B cell (primary cell): ENCODE measurements around the gene TBCC. TPM values are rescaled to one million over a fixed set of nuclear protein-coding genes. Genes with fewer than 3 reads are reported as not detected.

Experiments
- ATAC-seq: fragments of 200-7000 bp; cut with Tn5 transposase; one replicate; pipeline ENCODE4 v1.10.0; 2021; ENCODE audit warnings: low read depth, mild to moderate bottlenecking, moderate number of reproducible peaks, moderate library complexity
- CTCF ChIA-PET: fragments of 350-600 bp; sonication (Branson Sonifier 250); formaldehyde crosslinking; loops from one replicate; lab custom pipeline; 2021; ENCODE audit warnings: antibody characterized with exemption, inconsistent platforms; lab: Charles Lee
- POLR2A ChIA-PET: fragments of 350-600 bp; sonication (Branson Sonifier 250); formaldehyde crosslinking; loops from one replicate; lab custom pipeline; 2021; ENCODE audit warnings: antibody characterized with exemption; lab: Charles Lee
- DNase-seq: peaks from one replicate; pipeline ENCODE4 v3.0.0; 2013
- H2AFZ ChIP-seq: 2 replicates; pipeline ENCODE4 v1.6.1; 2012; ENCODE audit warnings: mild to moderate bottlenecking, low read depth, low read length; ENCODE audit not compliant: insufficient read depth, poor library complexity, severe bottlenecking
- H3K27ac ChIP-seq, 2 donors: 1 replicate in 1 of 2; 2 replicates in 1 of 2; pipeline ENCODE4 v1.5.1; 2012 to 2013; ENCODE audit warnings: low read length in 2 of 2, mild to moderate bottlenecking in 2 of 2, moderate library complexity in 1 of 2
- H3K27me3 ChIP-seq, 4 experiments: fragments of 200-600 bp in 1 of 4; sonication (generic) in 1 of 4; replicated peaks in 1 of 4; 1 replicate in 2 of 4; 2 replicates in 2 of 4; pipeline versions ENCODE4 v1.6.1 to v1.7.0; 2013 to 2016; ENCODE audit warnings: low read length in 3 of 4, mild to moderate bottlenecking in 2 of 4, mixed read lengths in 1 of 4, moderate library complexity in 1 of 4; ENCODE audit not compliant: insufficient read depth in 4 of 4, control insufficient read depth in 3 of 4; ENCODE audit errors: control extremely low read depth in 1 of 4
- H3K36me3 ChIP-seq, 2 experiments: replicated peaks in 1 of 2; 1 replicate in 1 of 2; 2 replicates in 1 of 2; pipeline versions ENCODE4 v1.6.1 to v1.7.1; 2013; ENCODE audit warnings: low read length in 1 of 2; ENCODE audit not compliant: insufficient read depth in 2 of 2, control insufficient read depth in 1 of 2; ENCODE audit errors: control extremely low read depth in 1 of 2, extremely low read depth in 1 of 2
- H3K4me1 ChIP-seq, 2 donors: fragments of 200-600 bp in 1 of 2; sonication (generic) in 1 of 2; 1 replicate in 1 of 2; 2 replicates in 1 of 2; pipeline versions ENCODE4 v1.5.1 to v1.6.1; 2013 to 2017; ENCODE audit warnings: low read length in 2 of 2; ENCODE audit not compliant: control insufficient read depth in 2 of 2, insufficient read depth in 2 of 2
- H3K4me2 ChIP-seq: replicated peaks from 2 replicates; pipeline ENCODE3; 2012; ENCODE audit warnings: mild to moderate bottlenecking, low read depth, low read length; ENCODE audit not compliant: poor library complexity, severe bottlenecking
- H3K4me3 ChIP-seq, 5 experiments: fragments of 200-600 bp in 1 of 5; sonication (generic) in 1 of 5; 1 replicate in 3 of 5; 2 replicates in 2 of 5; pipeline versions ENCODE4 v1.5.1 to v1.7.0; 2011 to 2016; ENCODE audit warnings: low read length in 4 of 5, mild to moderate bottlenecking in 4 of 5, low read depth in 2 of 5, control low read depth in 1 of 5, moderate library complexity in 1 of 5; ENCODE audit not compliant: insufficient read depth in 1 of 5; ENCODE audit errors: control extremely low read depth in 1 of 5, extremely low read depth in 1 of 5
- H3K79me2 ChIP-seq: fragments of 200-600 bp; sonication (generic); one replicate; pipeline ENCODE4 v1.6.0; 2016; ENCODE audit warnings: low read length; ENCODE audit not compliant: control insufficient read depth, insufficient read depth
- H3K9ac ChIP-seq: fragments of 200-600 bp; sonication (generic); 2 replicates; pipeline ENCODE4 v1.6.1; 2017; ENCODE audit warnings: mild to moderate bottlenecking, low read length, moderate library complexity
- H3K9me3 ChIP-seq, 3 donors: one replicate each; pipeline versions ENCODE4 v1.6.1 to v1.7.1; 2013; ENCODE audit warnings: low read length in 2 of 3; ENCODE audit not compliant: control insufficient read depth in 2 of 3, insufficient read depth in 1 of 3; ENCODE audit errors: control extremely low read depth in 1 of 3
- H4K20me1 ChIP-seq: 2 replicates; pipeline ENCODE4 v1.6.0; 2012; ENCODE audit warnings: mild to moderate bottlenecking, low read length; ENCODE audit not compliant: insufficient read depth, control insufficient read depth, poor library complexity, severe bottlenecking
- H3K27ac Mint-ChIP-seq: one replicate; pipeline ENCODE4 v1.8.0; 2021; ENCODE audit warnings: mixed read lengths
- H3K27me3 Mint-ChIP-seq: one replicate; pipeline ENCODE4 v1.8.0; 2021; ENCODE audit warnings: mixed read lengths
- H3K4me1 Mint-ChIP-seq: one replicate; pipeline ENCODE4 v1.8.0; 2021; ENCODE audit warnings: mixed read lengths
- H3K4me3 Mint-ChIP-seq: one replicate; pipeline ENCODE4 v1.8.0; 2021; ENCODE audit warnings: mixed read lengths
- H3K9me3 Mint-ChIP-seq: one replicate; pipeline ENCODE4 v1.8.0; 2022; ENCODE audit warnings: mixed read lengths; ENCODE audit not compliant: insufficient read depth
- EZH2 ChIP-seq: IDR thresholded peaks from 2 replicates; pipeline ENCODE4 v1.6.1; 2012; ENCODE audit warnings: borderline replicate concordance, low read depth, mild to moderate bottlenecking, moderate library complexity, low read length; ENCODE audit not compliant: insufficient read depth, poor library complexity, severe bottlenecking
- WGBS: methylation state at CpG from one replicate; pipeline ENCODE4 v1.1.5; 2013; ENCODE audit warnings: missing lambda C conversion rate; ENCODE audit not compliant: insufficient coverage; 5-methylcytosine and 5-hydroxymethylcytosine counted together
- intact Hi-C: fragments of 100-400 bp; cut with micrococcal nuclease; formaldehyde crosslinking; loops from one replicate; pipeline ENCODE4 v1.10.0; 2022
- polyA plus RNA-seq: library from polyadenylated mRNA; depleted of rRNA; stranded (reverse); fragments of >200 nt; gene quantifications from 2 replicates; pipeline ENCODE4 v1.2.3, GENCODE V29; 2012
- total RNA-seq, 2 donors: library from RNA; stranded (reverse); fragments of 120-200 nt in 1 of 2; gene quantifications; 1 replicate in 1 of 2; 2 replicates in 1 of 2; pipeline versions ENCODE4 v1.2.3 to v1.2.4, GENCODE V29; 2013 to 2022
- TF ChIP-seq, protein P1 (sequence below): fragments of 200-600 bp; IDR thresholded peaks from one replicate; pipeline ENCODE4 v1.8.0; 2022; ENCODE audit warnings: antibody characterized with exemption, mild to moderate bottlenecking

The TBCC gene
- total and polyA plus RNA-seq, 2 donors (not counting 1 experiment from before 2014, with no cell fraction given) = 35.7 to 55.7 TPM

DNA sequence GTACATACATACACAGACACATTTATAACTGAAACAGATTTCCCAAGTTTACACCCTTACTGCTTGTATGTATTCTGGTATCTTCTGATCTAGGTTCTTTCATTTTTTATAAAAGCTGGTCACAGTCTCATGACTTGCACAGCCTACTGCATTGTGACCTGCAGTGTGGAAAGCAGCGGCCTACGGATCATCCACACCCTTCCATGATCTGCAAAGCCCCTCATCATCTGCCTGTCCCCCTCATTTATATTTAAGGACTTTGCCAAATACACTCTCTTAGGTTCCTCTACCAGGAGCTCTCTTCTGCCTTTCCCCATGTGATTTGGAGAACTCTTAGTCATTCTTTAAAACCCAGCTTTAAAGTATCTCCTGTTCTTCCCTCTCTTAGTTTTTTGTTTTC is 23.9 kb upstream of the TBCC start:
- peaks cover 2 to 5% of the 10 kb centered on the region in 2 experiments for H3K36me3 ChIP-seq
- H3K4me3 ChIP-seq = no peak overlapping the region
- no peaks in the 10 kb centered on the region for H4K20me1 ChIP-seq
- intact Hi-C loops = loop anchor here (2.0 to 5.0 kb wide), 2 partner anchors 43 to 122 kb away; a partner anchor contains a TSS
- Mint-ChIP-seq H3K9me3 (no peaks in the 10 kb centered on the region), H3K27me3 (no peaks in the 10 kb centered on the region), H3K4me3 (no peak overlapping the region), H3K27ac (peak overlapping the region; percentile 86), H3K4me1 (peaks cover 39% of the 10 kb centered on the region)
- peaks cover 28 to 34% of the 10 kb centered on the region in 2 donors for H3K4me1 ChIP-seq
- DNase-seq (no peak), ATAC-seq (no peak)
- H3K9me3 ChIP-seq = no peaks in the 10 kb centered on the region
- H3K27me3 ChIP-seq = no peaks in the 10 kb centered on the region
- peaks cover 33% of the 10 kb centered on the region for H3K79me2 ChIP-seq
- no peak overlapping the region for H3K9ac ChIP-seq
- H2AFZ ChIP-seq = no peak overlapping the region
- no peak overlapping the region for H3K4me2 ChIP-seq
- CTCF ChIA-PET = interaction anchor here (0.8 to 4.0 kb wide), 5 partner anchors 9 to 110 kb away, joined by 3 to 16 read pairs (median 5); partner anchors contain the start of genes BICRAL, RPL7L1 and TBCC
- POLR2A ChIA-PET = interaction anchor here (1.0 to 7.2 kb wide), 5 partner anchors 9 to 23 kb away, joined by 3 to 198 read pairs (median 4); partner anchors contain the start of genes BICRAL and TBCC
- peak overlapping the region in 1 of 2 donors; percentile 41 for H3K27ac ChIP-seq
- TF ChIP-seq, protein P1, sequence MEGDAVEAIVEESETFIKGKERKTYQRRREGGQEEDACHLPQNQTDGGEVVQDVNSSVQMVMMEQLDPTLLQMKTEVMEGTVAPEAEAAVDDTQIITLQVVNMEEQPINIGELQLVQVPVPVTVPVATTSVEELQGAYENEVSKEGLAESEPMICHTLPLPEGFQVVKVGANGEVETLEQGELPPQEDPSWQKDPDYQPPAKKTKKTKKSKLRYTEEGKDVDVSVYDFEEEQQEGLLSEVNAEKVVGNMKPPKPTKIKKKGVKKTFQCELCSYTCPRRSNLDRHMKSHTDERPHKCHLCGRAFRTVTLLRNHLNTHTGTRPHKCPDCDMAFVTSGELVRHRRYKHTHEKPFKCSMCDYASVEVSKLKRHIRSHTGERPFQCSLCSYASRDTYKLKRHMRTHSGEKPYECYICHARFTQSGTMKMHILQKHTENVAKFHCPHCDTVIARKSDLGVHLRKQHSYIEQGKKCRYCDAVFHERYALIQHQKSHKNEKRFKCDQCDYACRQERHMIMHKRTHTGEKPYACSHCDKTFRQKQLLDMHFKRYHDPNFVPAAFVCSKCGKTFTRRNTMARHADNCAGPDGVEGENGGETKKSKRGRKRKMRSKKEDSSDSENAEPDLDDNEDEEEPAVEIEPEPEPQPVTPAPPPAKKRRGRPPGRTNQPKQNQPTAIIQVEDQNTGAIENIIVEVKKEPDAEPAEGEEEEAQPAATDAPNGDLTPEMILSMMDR = no peak
- no peak for TF ChIP-seq EZH2
- 100% methylated on average over 2 of the region's 2 CpGs for WGBS

DNA sequence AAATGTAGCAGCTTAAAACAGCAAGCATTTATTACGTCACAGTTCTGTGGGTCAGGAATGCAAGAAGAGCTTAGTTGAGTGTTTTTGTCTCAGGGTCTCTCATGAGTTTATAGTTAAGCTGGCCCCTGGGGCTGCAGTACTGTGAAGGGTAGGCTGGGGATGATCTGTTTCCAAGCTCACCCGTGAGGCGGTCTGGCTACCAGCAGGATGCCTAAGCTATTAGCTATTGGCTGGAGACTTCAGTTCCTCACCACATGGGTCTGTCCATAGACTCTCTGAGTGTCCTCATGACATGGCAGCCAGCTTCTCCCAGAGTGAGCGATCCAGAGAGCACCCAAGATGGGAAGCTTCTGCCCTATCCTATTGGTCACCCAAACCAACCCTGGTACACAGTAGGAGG is 23.1 kb upstream of the TBCC start:
- H3K4me3 ChIP-seq = no peak overlapping the region
- no peaks in the 10 kb centered on the region for H3K27me3 ChIP-seq
- peaks cover 31% of the 10 kb centered on the region for H3K79me2 ChIP-seq
- H3K36me3 ChIP-seq = peaks cover 2 to 5% of the 10 kb centered on the region in 2 experiments
- H3K4me2 ChIP-seq = no peak overlapping the region
- ChIA-PET POLR2A (interaction anchor here (0.5 to 7.2 kb wide), 3 partner anchors 15 to 26 kb away, joined by 5 to 198 read pairs (median 118); partner anchors contain the start of genes BICRAL and TBCC), CTCF (interaction anchor here (1.1 to 3.1 kb wide), 3 partner anchors 14 to 39 kb away, joined by 3 to 16 read pairs (median 4); partner anchors contain the start of gene BICRAL)
- H3K9me3 ChIP-seq = no peaks in the 10 kb centered on the region
- no peak overlapping the region for H3K9ac ChIP-seq
- H3K4me3 Mint-ChIP-seq = no peak overlapping the region
- H2AFZ ChIP-seq = no peak overlapping the region
- WGBS = 73% methylated on average over 2 of the region's 4 CpGs
- peaks cover 21 to 26% of the 10 kb centered on the region in 2 donors for H3K4me1 ChIP-seq
- DNase-seq (no peak), ATAC-seq (no peak)
- intact Hi-C loops = no loop called here
- H3K4me1 Mint-ChIP-seq = peaks cover 31% of the 10 kb centered on the region
- H3K27ac Mint-ChIP-seq = peak overlapping the region; percentile 86
- TF ChIP-seq, protein P1 = no peak
- no peak for TF ChIP-seq EZH2
- no peaks in the 10 kb centered on the region for H3K9me3 Mint-ChIP-seq
- H3K27me3 Mint-ChIP-seq = no peaks in the 10 kb centered on the region
- peak overlapping the region in 1 of 2 donors; percentile 54 for H3K27ac ChIP-seq
- H4K20me1 ChIP-seq = no peaks in the 10 kb centered on the region
